GM19240 (cell line): ENCODE data around the gene METTL22.

Experiments used
- DNase-seq: peaks from one replicate; pipeline ENCODE4 v3.0.0; 2011; ENCODE audit warnings: low spot score; ENCODE audit not compliant: insufficient read length

Gene METTL22

GRCh38 chr16:8621572-8622314 is at the start of gene METTL22:
Gene METTL22, plus strand, starts transcription at chr16:8621698. Its CDS starts 3,968 bp downstream, at chr16:8625666.
- DNase-seq, result peak; percentile 99

GRCh38 chr16:8572063-8572918 is 49.2 kb upstream of the METTL22 start:
- no peak for DNase-seq

GRCh38 chr16:8572919-8573724 is 48.4 kb upstream of the METTL22 start:
- no peak for DNase-seq

- DNase-seq, result no peak
Measured at GRCh38 chr16:8575399-8575798, 46.1 kb upstream of the METTL22 start.

GRCh38 chr16:8576141-8577004 is 45.1 kb upstream of the METTL22 start:
- no peak for DNase-seq

- DNase-seq, result no peak
Measured at GRCh38 chr16:8577678-8578304, 43.7 kb upstream of the METTL22 start.

GRCh38 chr16:8579559-8579958 is 41.9 kb upstream of the METTL22 start:
- no peak for DNase-seq

- DNase-seq, result no peak
Measured at GRCh38 chr16:8581831-8582580, 39.5 kb upstream of the METTL22 start.

GRCh38 chr16:8583199-8583598 is 38.3 kb upstream of the METTL22 start:
- no peak for DNase-seq

GRCh38 chr16:8583732-8584131 is 37.8 kb upstream of the METTL22 start:
- DNase-seq, result no peak

GRCh38 chr16:8585041-8585440 is 36.5 kb upstream of the METTL22 start:
- no peak for DNase-seq

- no peak for DNase-seq
Measured at GRCh38 chr16:8585857-8586256, 35.6 kb upstream of the METTL22 start.

- DNase-seq, result no peak
Measured at GRCh38 chr16:8587065-8587464, 34.4 kb upstream of the METTL22 start.

GRCh38 chr16:8588682-8589056 is 32.8 kb upstream of the METTL22 start:
- DNase-seq, result no peak

GRCh38 chr16:8589057-8589899 is 32.2 kb upstream of the METTL22 start:
- no peak for DNase-seq

- DNase-seq, result no peak
Measured at GRCh38 chr16:8589900-8590688, 31.4 kb upstream of the METTL22 start, which contains the start of gene TMEM114. Gene TMEM114, minus strand, starts transcription at chr16:8590511. Its CDS starts 673 bp downstream, at chr16:8589838.

GRCh38 chr16:8590811-8591210 is 30.7 kb upstream of the METTL22 start:
- no peak for DNase-seq

GRCh38 chr16:8591451-8591850 is 30.0 kb upstream of the METTL22 start:
- DNase-seq, result no peak
